NT2/D1 (cell line): ENCODE data around the gene RICTOR.

Experiments
- DNase-seq: peaks from one replicate; pipeline ENCODE4 v3.0.0-alpha.2; 2011; ENCODE audit warnings: low read depth, low spot score
- H3K27me3 ChIP-seq: 2 replicates; pipeline ENCODE4 v1.6.0; 2011; ENCODE audit warnings: mild to moderate bottlenecking; ENCODE audit not compliant: insufficient read length, insufficient read depth
- H3K36me3 ChIP-seq: 2 replicates; pipeline ENCODE4 v1.6.1; 2011; ENCODE audit warnings: mild to moderate bottlenecking, low read length, mixed read lengths; ENCODE audit not compliant: insufficient read depth, insufficient read length
- H3K4me1 ChIP-seq: 2 replicates; pipeline ENCODE4 v1.5.1; 2011; ENCODE audit not compliant: insufficient read depth, insufficient read length
- H3K4me3 ChIP-seq: 2 replicates; pipeline ENCODE4 v1.5.1; 2011; ENCODE audit warnings: low read depth; ENCODE audit not compliant: insufficient read length
- H3K9ac ChIP-seq: 2 replicates; pipeline ENCODE4 v1.6.0; 2011; ENCODE audit warnings: low read depth; ENCODE audit not compliant: insufficient read length
- H3K9me3 ChIP-seq: 2 replicates; pipeline ENCODE4 v1.5.1; 2011; ENCODE audit warnings: mild to moderate bottlenecking, low read length; ENCODE audit not compliant: insufficient read depth
- SUZ12 ChIP-seq: IDR thresholded peaks from 2 replicates; pipeline ENCODE4 v1.6.1; 2011; ENCODE audit not compliant: insufficient read length, insufficient read depth; ENCODE audit errors: extremely low read depth
- YY1 ChIP-seq: IDR thresholded peaks from 2 replicates; pipeline ENCODE4 v1.6.1; 2011; ENCODE audit not compliant: insufficient read length, insufficient read depth
- ZNF274 ChIP-seq: IDR thresholded peaks from 2 replicates; pipeline ENCODE4 v1.6.1; 2011; ENCODE audit warnings: mild to moderate bottlenecking, low read depth, low read length

The RICTOR gene

DNA sequence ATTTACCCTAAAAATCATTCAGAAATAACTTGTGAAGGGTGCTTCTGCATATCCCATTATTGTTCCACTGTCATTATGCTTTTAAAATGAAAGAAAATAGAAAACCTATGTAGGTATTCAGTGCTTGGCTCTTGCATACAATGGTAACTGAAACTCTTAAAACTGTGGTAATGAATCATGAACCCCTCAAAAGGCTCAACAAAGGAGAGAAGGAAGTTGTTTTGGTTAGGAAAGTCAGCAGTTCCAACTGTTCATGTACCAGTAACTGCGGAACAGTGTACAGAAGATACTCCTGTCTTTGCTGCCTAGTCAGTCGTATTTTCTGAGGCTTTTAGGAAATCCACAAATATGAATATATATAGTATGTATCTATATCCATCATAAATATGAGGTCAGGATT, 132.3 kb downstream of the RICTOR start:
- H3K36me3 ChIP-seq, result peaks cover 20% of the 10 kb centered on the region
- DNase-seq, result no peak
- H3K4me3 ChIP-seq, result no peak overlapping the region
- no peaks in the 10 kb centered on the region for H3K9me3 ChIP-seq
- no peaks in the 10 kb centered on the region for H3K27me3 ChIP-seq
- H3K4me1 ChIP-seq, result no peaks in the 10 kb centered on the region
- no peak for TF ChIP-seq ZNF274
- no peak for TF ChIP-seq SUZ12
- TF ChIP-seq YY1, result no peak
- no peak overlapping the region for H3K9ac ChIP-seq

GRCh38 chr5:38940230-38940858, 133.9 kb downstream of the RICTOR start:
- Histone ChIP-seq H3K4me1 (no peaks in the 10 kb centered on the region), H3K27me3 (no peaks in the 10 kb centered on the region), H3K36me3 (peaks cover 17% of the 10 kb centered on the region), H3K4me3 (no peak overlapping the region), H3K9me3 (no peaks in the 10 kb centered on the region), H3K9ac (no peak overlapping the region)
- TF ChIP-seq YY1, result no peak
- TF ChIP-seq ZNF274, result no peak
- no peak for TF ChIP-seq SUZ12
- DNase-seq, result no peak

DNA sequence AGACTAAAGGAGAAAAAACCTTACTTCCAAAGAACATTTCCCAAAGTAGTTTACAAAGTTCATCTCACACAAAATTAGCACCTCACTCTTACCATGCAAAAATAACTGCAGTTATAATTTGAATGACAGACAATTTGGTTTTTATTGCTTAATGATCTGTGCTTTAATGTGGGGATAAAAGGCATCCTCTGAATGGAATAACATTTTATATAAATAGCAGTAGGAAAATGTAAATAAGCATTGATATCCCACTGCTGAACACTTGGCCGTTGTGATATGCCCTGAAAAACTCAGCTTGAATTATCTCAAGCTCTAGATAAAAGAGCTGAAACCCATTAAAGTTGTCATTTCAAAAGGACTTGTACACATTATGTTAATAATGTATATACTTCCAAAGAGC, 135.2 kb downstream of the RICTOR start:
- no peak overlapping the region for H3K9ac ChIP-seq
- no peak for DNase-seq
- H3K4me1 ChIP-seq, result no peaks in the 10 kb centered on the region
- H3K27me3 ChIP-seq, result no peaks in the 10 kb centered on the region
- no peaks in the 10 kb centered on the region for H3K9me3 ChIP-seq
- TF ChIP-seq YY1 (no peak), ZNF274 (no peak), SUZ12 (no peak)
- peaks cover 6% of the 10 kb centered on the region for H3K36me3 ChIP-seq
- no peak overlapping the region for H3K4me3 ChIP-seq

- no peaks in the 10 kb centered on the region for H3K27me3 ChIP-seq
- no peak for DNase-seq
- H3K36me3 ChIP-seq, result peaks cover 6% of the 10 kb centered on the region
- no peak overlapping the region for H3K4me3 ChIP-seq
- no peak overlapping the region for H3K9ac ChIP-seq
- H3K4me1 ChIP-seq, result no peaks in the 10 kb centered on the region
- no peaks in the 10 kb centered on the region for H3K9me3 ChIP-seq
- no peak for TF ChIP-seq ZNF274
- no peak for TF ChIP-seq YY1
- TF ChIP-seq SUZ12, result no peak
These were observed 135.8 kb downstream of the RICTOR start for GRCh38 chr5:38938424-38938823.

- DNase-seq, result no peak
These were observed 137.9 kb downstream of the RICTOR start for GRCh38 chr5:38936269-38936668.

GRCh38 chr5:38935437-38935836, 138.8 kb downstream of the RICTOR start:
- TF ChIP-seq ZNF274, result no peak
- no peak for TF ChIP-seq SUZ12
- no peak for TF ChIP-seq YY1
- H3K27me3 ChIP-seq, result no peaks in the 10 kb centered on the region
- DNase-seq, result no peak
- no peaks in the 10 kb centered on the region for H3K9me3 ChIP-seq
- peaks cover 7% of the 10 kb centered on the region for H3K36me3 ChIP-seq
- no peak overlapping the region for H3K9ac ChIP-seq
- H3K4me3 ChIP-seq, result no peak overlapping the region
- no peaks in the 10 kb centered on the region for H3K4me1 ChIP-seq

More at GRCh38 chr5:38936269-38936668, 137.9 kb downstream of the RICTOR start:
- Histone ChIP-seq H3K4me1 (no peaks in the 10 kb centered on the region), H3K9me3 (no peaks in the 10 kb centered on the region), H3K9ac (no peak overlapping the region), H3K36me3 (peaks cover 7% of the 10 kb centered on the region), H3K27me3 (no peaks in the 10 kb centered on the region), H3K4me3 (no peak overlapping the region)
- TF ChIP-seq YY1, result no peak
- TF ChIP-seq SUZ12, result no peak
- TF ChIP-seq ZNF274, result no peak

DNA sequence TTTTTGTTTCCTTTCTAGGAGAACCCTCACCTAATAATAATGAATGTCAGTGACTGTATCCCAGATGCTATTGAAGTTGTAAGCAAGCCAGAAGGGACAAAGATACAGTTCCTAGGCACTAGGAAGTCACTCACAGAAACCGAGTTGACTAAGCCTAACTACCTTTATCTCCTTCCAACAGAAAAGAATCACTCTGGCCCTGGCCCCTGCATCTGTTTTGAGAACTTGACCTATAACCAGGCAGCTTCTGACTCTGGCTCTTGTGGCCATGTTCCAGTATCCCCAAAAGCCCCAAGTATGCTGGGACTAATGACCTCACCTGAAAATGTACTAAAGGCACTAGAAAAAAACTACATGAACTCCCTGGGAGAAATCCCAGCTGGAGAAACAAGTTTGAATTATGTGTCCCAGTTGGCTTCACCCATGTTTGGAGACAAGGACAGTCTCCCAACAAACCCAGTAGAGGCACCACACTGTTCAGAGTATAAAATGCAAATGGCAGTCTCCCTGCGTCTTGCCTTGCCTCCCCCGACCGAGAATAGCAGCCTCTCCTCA, 141.3 kb downstream of the RICTOR start:
- Histone ChIP-seq H3K36me3 (peaks cover 7% of the 10 kb centered on the region), H3K9ac (no peak overlapping the region), H3K9me3 (no peaks in the 10 kb centered on the region), H3K4me1 (no peaks in the 10 kb centered on the region), H3K27me3 (no peaks in the 10 kb centered on the region), H3K4me3 (no peak overlapping the region)
- no peak for DNase-seq
- TF ChIP-seq ZNF274, result no peak
- TF ChIP-seq YY1, result no peak
- no peak for TF ChIP-seq SUZ12
